ENCODE measurements around the gene ZFP62.

Gene ZFP62

GRCh38 chr5:180866985-180867384, 5.9 kb upstream of the ZFP62 start:
- DNase-seq = no peak

GRCh38 chr5:180865981-180866695, 5.1 kb upstream of the ZFP62 start:
- no peak for DNase-seq

- no peak for DNase-seq
Observed at GRCh38 chr5:180862645-180863044, 1.6 kb upstream of the ZFP62 start.

- DNase-seq = no peak
Observed at GRCh38 chr5:180860273-180860886, 696 bp downstream of the ZFP62 start.

GRCh38 chr5:180858586-180858985, 2.5 kb downstream of the ZFP62 start:
- no peak for DNase-seq

- no peak for DNase-seq
Observed at GRCh38 chr5:180853848-180854176, 7.3 kb downstream of the ZFP62 start.

- DNase-seq = no peak
Observed at GRCh38 chr5:180853121-180853847, 7.8 kb downstream of the ZFP62 start.

- DNase-seq = no peak
Observed at GRCh38 chr5:180852495-180852894, 8.6 kb downstream of the ZFP62 start.

- no peak for DNase-seq
Observed at GRCh38 chr5:180850434-180851078, 10.5 kb downstream of the ZFP62 start.

- no peak for DNase-seq
Observed at GRCh38 chr5:180849827-180850226, 11.2 kb downstream of the ZFP62 start.

- no peak for DNase-seq
Observed at GRCh38 chr5:180848878-180849277, 12.2 kb downstream of the ZFP62 start.

GRCh38 chr5:180848265-180848664, 12.8 kb downstream of the ZFP62 start:
- no peak for DNase-seq

GRCh38 chr5:180847026-180847425, 14.1 kb downstream of the ZFP62 start:
- DNase-seq = no peak

GRCh38 chr5:180844858-180845257, 16.2 kb downstream of the ZFP62 start:
- no peak for DNase-seq

GRCh38 chr5:180844432-180844831, 16.6 kb downstream of the ZFP62 start:
- DNase-seq = no peak

GRCh38 chr5:180839935-180840334, 21.1 kb downstream of the ZFP62 start:
- DNase-seq = no peak

- DNase-seq = no peak
Observed at GRCh38 chr5:180839227-180839626, 21.8 kb downstream of the ZFP62 start.

- DNase-seq = no peak
Observed at GRCh38 chr5:180837478-180837877, 23.6 kb downstream of the ZFP62 start.

GRCh38 chr5:180832638-180833068, 28.4 kb downstream of the ZFP62 start:
- DNase-seq = no peak

- DNase-seq = peak; percentile 93
Observed at GRCh38 chr5:180831139-180832093, 29.7 kb downstream of the ZFP62 start.

- peak; percentile 88 for DNase-seq
Observed at GRCh38 chr5:180830253-180831138, 30.6 kb downstream of the ZFP62 start.
